Heart right ventricle (tissue), 16 donors: ENCODE data around the gene TTN. TPM values are rescaled to one million over a fixed set of nuclear protein-coding genes. Genes with fewer than 3 reads are reported as not detected.
A peak's percentile ranks its signal among the peaks of the same experiment; 100 is the strongest.

Experiments used
- ATAC-seq, 8 donors: fragments of 200-7000 bp; cut with Tn5 transposase; one replicate each; pipeline ENCODE4 v1.9.1; 2020; ENCODE audit warnings: mild to moderate bottlenecking in 8 of 8, moderate library complexity in 8 of 8, moderate number of reproducible peaks in 1 of 8
- DNase-seq, 2 donors: peaks; one replicate each; pipeline ENCODE4 v3.0.0-alpha.2; 2020
- H3K27ac ChIP-seq, 10 donors: fragments of 200-600 bp; sonication (generic) in 2 of 10; one replicate each; pipeline versions ENCODE4 v1.5.0 to v1.8.0; 2020 to 2022; ENCODE audit warnings: mild to moderate bottlenecking in 3 of 10
- H3K27me3 ChIP-seq, 7 donors: fragments of 200-600 bp; one replicate each; pipeline ENCODE4 v1.8.0; 2021 to 2022; ENCODE audit warnings: mild to moderate bottlenecking in 2 of 7
- H3K36me3 ChIP-seq, 9 donors: fragments of 200-600 bp; sonication (generic) in 1 of 9; one replicate each; pipeline versions ENCODE4 v1.5.0 to v1.8.0; 2020 to 2022; ENCODE audit warnings: mild to moderate bottlenecking in 2 of 9
- H3K4me1 ChIP-seq, 9 donors: fragments of 200-600 bp; sonication (generic) in 1 of 9; one replicate each; pipeline versions ENCODE4 v1.5.0 to v1.8.0; 2020 to 2022; ENCODE audit warnings: mild to moderate bottlenecking in 4 of 9
- H3K4me3 ChIP-seq, 10 donors: fragments of 200-600 bp; sonication (generic) in 2 of 10; one replicate each; pipeline versions ENCODE4 v1.5.0 to v1.8.0; 2020 to 2022; ENCODE audit warnings: mild to moderate bottlenecking in 7 of 10, moderate library complexity in 2 of 10
- H3K9me3 ChIP-seq, 11 donors: fragments of 200-600 bp in 10 of 11; sonication (generic) in 2 of 11; one replicate each; pipeline versions ENCODE4 v1.5.0 to v1.8.0; 2013 to 2022; ENCODE audit warnings: mild to moderate bottlenecking in 2 of 11, control low read depth in 1 of 11, moderate library complexity in 1 of 11
- CTCF ChIP-seq, 9 donors: fragments of 200-600 bp; sonication (generic) in 2 of 9; IDR thresholded peaks; one replicate each; pipeline versions ENCODE4 v1.5.0 to v1.8.0; 2021 to 2022; ENCODE audit warnings: antibody characterized with exemption in 9 of 9, mild to moderate bottlenecking in 5 of 9, moderate library complexity in 1 of 9
- WGBS, 2 donors: extraction: QIAGEN DNeasy Blood & Tissue Kit; methylation state at CpG; one replicate each; pipeline ENCODE4 v1.1.7; 2013; ENCODE audit warnings: inconsistent platforms in 1 of 2; 5-methylcytosine and 5-hydroxymethylcytosine counted together
- intact Hi-C, 10 donors: fragments of 100-400 bp; cut with DNase I; formaldehyde crosslinking; loops; one replicate each; pipeline versions ENCODE4 v1.11.1 to v1.14.2; 2022
- polyA plus RNA-seq, 2 donors: library from polyadenylated mRNA; stranded (reverse); fragments of 200-250 nt; gene quantifications; one replicate each; pipeline ENCODE4 v1.2.3, GENCODE V29; 2013
- total RNA-seq, 10 donors: library from RNA; stranded (reverse); fragmentation: NEBNext Ultra II Directional in 3 of 10; extraction: Animal tissue kit (Norgen Biotek cat#: 25700) in 3 of 10; gene quantifications; one replicate each; pipeline versions ENCODE4 v1.2.1 to v1.2.4, GENCODE V29; 2021 to 2023
- donor health status: Arrhythmogenic right ventricular cardiomyopathy.
- donor health status: ischemic (EF 13 %, LVEDD 7.1; RV severe dilation, severe dysfunction).
- donor health status: healthy with polysubstance abuse.
- donor health status: DM: no; HTN: yes; CAD: no.
- donor health status: DM: no; HTN: no; CAD: no.
- donor health status: ischemic (EF 25% LVEDD 6.9; RV normal size, moderate dysfunction).
- donor health status: ischemic (EF 25% LVEDD 5.7; RV mildly dilated, moderate dysfunction).
- donor health status: healthy.
- donor health status: DM: yes; HTN: yes; CAD: no.
- donor health status: Ischemic cardiomyopathy.
- donor health status: ischemic (EF 35%, LVEDD 5.7; RV mildly dilated, moderate dysfunction).
- donor health status: nonischemic (EF 11% LVEDD 7.7; RV severe dilation, severe dysfunction).
- donor health status: DM: yes; HTN: yes; CAD: no.
- donor health status: PGD.
- donor health status: ischemic (EF 29% LVEDD 5.4; RV normal size, mild dysfunction).
- donor health status: nonischemic (EF 23%, LVEDD 6.1; RV moderate dilation, normal function).

Gene TTN
- total and polyA plus RNA-seq, 12 donors, result 65.7 to 4,921 (median 3,636) TPM

GRCh38 chr2:178747767-178748166 is 59.5 kb downstream of the TTN start:
- Histone ChIP-seq H3K36me3 (peaks cover 0 to 91% (median 13%) of the 10 kb centered on the region in 9 donors), H3K27me3 (no peaks in the 10 kb centered on the region), H3K9me3 (no peaks in the 10 kb centered on the region), H3K4me3 (no peak overlapping the region), H3K27ac (peak overlapping the region in 1 of 10 donors; percentile 22), H3K4me1 (peaks cover 0 to 50% (median 0%) of the 10 kb centered on the region in 9 donors)
- DNase-seq (no peak), ATAC-seq (peak in 5 of 8 donors; percentile 7 to 40 (median 23))
- no peak for TF ChIP-seq CTCF (IDR thresholded peaks at IDR 0.05)
- intact Hi-C loops, result no loop called here

- no peaks in the 10 kb centered on the region for H3K9me3 ChIP-seq
- intact Hi-C loops, result no loop called here
- peaks cover 0 to 93% (median 23%) of the 10 kb centered on the region in 9 donors for H3K36me3 ChIP-seq
- no peak for DNase-seq
- WGBS, 2 donors, result 54 to 67% methylated on average over 4 of the region's 4 CpGs
- no peak overlapping the region for H3K4me3 ChIP-seq
- peak overlapping the region in 2 of 10 donors; percentile 15 to 32 for H3K27ac ChIP-seq
- peaks cover 0 to 83% (median 24%) of the 10 kb centered on the region in 9 donors for H3K4me1 ChIP-seq
- no peaks in the 10 kb centered on the region for H3K27me3 ChIP-seq
- no peak for ATAC-seq
- TF ChIP-seq CTCF (IDR thresholded peaks at IDR 0.05), result no peak
Measured at GRCh38 chr2:178734518-178734917, 72.7 kb downstream of the TTN start.

- intact Hi-C loops, result no loop called here
- ATAC-seq (no peak), DNase-seq (no peak)
- H3K27ac ChIP-seq, result peak overlapping the region in 3 of 10 donors; percentile 15 to 32 (median 26)
- no peak overlapping the region for H3K4me3 ChIP-seq
- peaks cover 0 to 92% (median 26%) of the 10 kb centered on the region in 9 donors for H3K36me3 ChIP-seq
- WGBS, 2 donors, result 64 to 76% methylated on average over 2 of the region's 2 CpGs
- peaks cover 3 to 87% (median 25%) of the 10 kb centered on the region in 9 donors for H3K4me1 ChIP-seq
- H3K9me3 ChIP-seq, result no peaks in the 10 kb centered on the region
- TF ChIP-seq CTCF (IDR thresholded peaks at IDR 0.05), result no peak
- H3K27me3 ChIP-seq, result no peaks in the 10 kb centered on the region
Measured at GRCh38 chr2:178733975-178734374, 73.2 kb downstream of the TTN start.

GRCh38 chr2:178732913-178733312 is 74.3 kb downstream of the TTN start:
- Histone ChIP-seq H3K9me3 (no peaks in the 10 kb centered on the region), H3K36me3 (peaks cover 0 to 96% (median 23%) of the 10 kb centered on the region in 9 donors), H3K4me3 (no peak overlapping the region), H3K4me1 (peaks cover 3 to 95% (median 25%) of the 10 kb centered on the region in 9 donors), H3K27me3 (no peaks in the 10 kb centered on the region), H3K27ac (peak overlapping the region in 3 of 10 donors; percentile 10 to 54 (median 14))
- 82 to 91% methylated on average over 3 of the region's 3 CpGs for WGBS, 2 donors
- no peak for TF ChIP-seq CTCF (IDR thresholded peaks at IDR 0.05)
- DNase-seq, result no peak
- ATAC-seq, result peak in 1 of 8 donors; percentile 8
- intact Hi-C loops, result no loop called here
